ENCODE measurements around the gene RBAK.

GRCh38 chr7:5005066-5005465 is 40.6 kb upstream of the RBAK start:
- TF ChIP-seq CTCF (IDR thresholded peaks at IDR 0.05): no peak
- TF ChIP-seq ZFX (IDR thresholded peaks at IDR 0.05; ENCODE audit: borderline replicate concordance): no peak
